Mesenteric fat pad (tissue), 1 donor: ENCODE results near the gene SLC1A4. TPM values are rescaled to one million over a fixed set of nuclear protein-coding genes. Genes with fewer than 3 reads are reported as not detected.

Experiments used
- DNase-seq: peaks from one replicate; pipeline ENCODE4 v3.0.0-alpha.2; 2020; ENCODE audit warnings: low spot score
- total RNA-seq: library from RNA; stranded (reverse); fragmentation: NEBNext Ultra II Directional; extraction: Animal tissue kit (Norgen Biotek cat#: 25700); gene quantifications from one replicate; pipeline ENCODE4 v1.2.1, GENCODE V29; 2021
- donor health status: DM: yes; HTN: yes; CAD: no.

The SLC1A4 gene
- total RNA-seq, 1 donor from 2014 or later: 6.8 TPM

DNA sequence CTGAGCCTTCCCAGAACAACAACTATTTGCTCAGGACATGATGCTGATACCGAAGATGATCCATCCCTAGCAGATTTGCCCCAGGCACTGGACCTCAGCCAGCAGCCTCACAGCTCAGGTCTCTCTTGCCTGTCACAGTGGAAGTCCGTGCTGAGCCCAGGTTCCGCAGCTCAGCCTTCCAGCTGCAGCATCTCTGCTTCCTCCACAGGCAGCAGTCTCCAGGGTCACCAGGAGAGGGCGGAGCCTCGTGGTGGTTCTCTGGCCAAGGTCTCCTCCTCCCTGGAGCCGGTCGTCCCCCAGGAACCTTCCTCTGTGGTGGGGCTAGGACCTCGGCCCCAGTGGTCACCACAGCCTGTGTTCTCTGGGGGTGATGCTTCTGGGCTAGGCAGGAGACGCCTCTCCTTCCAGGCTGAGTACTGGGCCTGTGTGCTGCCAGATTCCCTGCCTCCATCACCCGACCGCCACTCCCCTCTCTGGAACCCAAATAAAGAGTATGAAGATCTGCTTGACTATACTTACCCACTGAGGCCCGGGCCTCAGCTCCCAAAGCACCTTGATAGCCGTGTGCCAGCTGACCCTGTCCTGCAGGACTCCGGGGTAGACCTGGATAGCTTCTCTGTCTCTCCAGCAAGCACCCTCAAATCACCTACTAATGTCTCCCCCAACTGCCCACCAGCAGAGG, 82.4 kb downstream of the SLC1A4 start:
- DNase-seq: no peak

DNA sequence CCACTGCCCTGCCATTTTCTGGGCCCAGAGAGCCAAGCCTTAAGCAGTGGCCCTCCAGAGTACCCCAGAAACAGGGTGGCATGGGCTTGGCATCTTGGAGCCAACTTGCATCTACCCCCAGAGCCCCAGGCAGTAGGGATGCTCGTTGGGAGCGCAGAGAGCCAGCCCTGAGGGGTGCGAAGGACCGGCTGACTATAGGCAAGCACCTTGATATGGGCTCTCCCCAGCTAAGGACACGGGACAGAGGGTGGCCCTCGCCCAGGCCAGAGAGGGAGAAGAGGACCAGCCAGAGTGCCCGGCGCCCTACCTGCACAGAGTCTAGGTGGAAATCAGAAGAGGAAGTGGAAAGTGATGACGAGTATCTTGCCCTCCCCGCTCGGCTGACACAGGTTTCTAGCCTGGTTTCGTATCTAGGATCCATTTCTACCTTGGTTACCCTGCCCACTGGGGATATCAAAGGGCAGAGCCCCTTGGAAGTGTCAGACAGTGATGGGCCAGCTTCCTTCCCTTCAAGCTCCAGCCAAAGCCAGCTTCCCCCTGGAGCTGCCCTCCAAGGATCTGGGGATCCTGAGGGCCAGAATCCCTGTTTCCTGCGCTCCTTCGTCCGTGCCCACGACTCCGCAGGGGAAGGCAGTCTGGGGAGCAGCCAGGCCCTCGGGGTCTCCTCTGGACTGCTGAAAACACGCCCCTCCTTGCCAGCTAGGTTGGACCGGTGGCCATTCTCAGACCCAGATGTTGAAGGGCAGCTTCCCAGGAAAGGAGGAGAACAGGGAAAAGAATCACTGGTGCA, 83.2 kb downstream of the SLC1A4 start:
- DNase-seq: no peak

Other genes with a start within 250 kb of the SLC1A4 start
- gene CEP68, start 67.0 kb downstream of the SLC1A4 start, total RNA-seq: 21.9 TPM
- 216 TPM for gene RAB1A, start 140.7 kb downstream of the SLC1A4 start, total RNA-seq
- gene ACTR2, start 238.4 kb downstream of the SLC1A4 start, total RNA-seq: 224 TPM